HG03457 (cell line): ENCODE results near the gene ADAM23.

Experiments
- ATAC-seq: cut with Tn5 transposase; IDR thresholded peaks from one replicate; pipeline ENCODE4 v1.9.1; 2021; ENCODE audit warnings: moderate number of reproducible peaks; ENCODE audit not compliant: unreplicated experiment

Gene ADAM23

DNA sequence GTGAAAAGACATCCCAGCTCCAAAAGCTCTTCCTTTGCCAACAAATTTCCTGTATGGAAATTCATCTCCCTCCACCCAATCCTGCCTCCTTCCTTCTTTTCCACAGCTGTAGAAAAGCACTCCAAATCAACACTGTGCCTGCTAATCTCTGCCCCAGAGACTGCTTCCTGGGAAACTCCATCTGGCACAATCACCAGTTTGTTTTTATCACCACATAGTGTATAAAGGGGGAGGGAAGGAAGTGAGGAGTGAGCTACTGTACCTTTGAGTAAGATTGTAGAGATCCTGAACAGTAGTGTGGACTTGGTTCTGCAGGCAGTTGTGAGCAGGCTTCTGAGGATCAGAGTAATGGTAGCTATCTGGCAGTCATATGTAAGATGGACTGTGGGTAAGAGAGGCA, 184.3 kb downstream of the ADAM23 start:
- ATAC-seq = no peak

DNA sequence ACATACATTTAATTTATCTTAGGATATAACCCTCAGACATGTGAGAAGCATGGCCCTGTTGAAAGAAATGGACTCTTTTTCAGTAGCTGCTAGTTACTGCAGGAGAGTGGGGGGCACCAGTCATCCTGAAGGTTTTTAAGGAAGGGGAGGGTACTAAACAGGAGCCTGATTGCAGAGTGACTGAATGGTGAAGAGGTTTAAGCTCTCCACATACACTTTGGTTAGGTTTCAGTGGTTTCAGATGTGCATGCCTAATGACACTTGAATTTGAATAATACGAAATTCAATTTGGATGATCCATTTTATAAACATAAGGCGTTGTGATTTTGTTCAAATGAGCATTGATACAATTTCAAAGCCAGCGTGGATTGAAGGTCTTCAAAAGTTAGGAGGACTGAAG, 188.0 kb downstream of the ADAM23 start:
- ATAC-seq = no peak

DNA sequence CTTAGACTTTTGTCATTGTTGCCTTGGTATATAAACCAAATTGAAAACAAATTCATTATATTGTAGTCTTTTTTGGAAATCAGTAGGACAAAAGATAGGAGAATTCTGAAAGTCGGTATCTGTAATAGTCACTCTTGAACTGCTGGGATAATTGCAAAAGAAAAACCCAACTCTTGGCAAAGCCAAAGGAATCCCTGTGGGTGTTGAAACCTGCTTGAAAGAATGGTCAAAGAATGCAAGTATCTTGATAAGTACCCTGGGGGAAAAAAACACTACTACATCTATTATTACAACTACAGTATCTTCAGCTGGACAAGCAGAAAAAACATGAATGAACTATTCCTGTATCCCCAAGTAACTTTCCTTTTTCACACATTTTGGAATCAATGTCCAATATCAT, 191.7 kb downstream of the ADAM23 start:
- no peak for ATAC-seq

DNA sequence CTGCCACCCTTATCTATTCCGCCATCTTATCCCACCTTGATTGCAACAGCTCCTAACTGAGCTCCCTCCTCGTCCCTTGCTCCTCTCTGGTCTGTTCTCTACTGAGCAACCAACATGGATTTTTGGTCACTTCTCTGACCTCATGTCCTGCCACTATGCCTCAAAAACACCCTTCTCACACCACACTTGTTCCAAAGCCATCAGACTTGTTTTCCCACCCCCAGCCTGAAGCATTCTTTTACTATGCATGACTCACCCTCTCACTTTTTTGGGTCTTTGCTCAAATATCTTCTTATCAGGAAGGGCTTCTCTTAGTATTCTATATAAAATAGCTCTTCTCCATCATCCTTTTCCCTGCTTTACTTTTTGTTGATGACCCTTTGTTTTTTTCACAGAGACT, 196.3 kb downstream of the ADAM23 start:
- no peak for ATAC-seq

DNA sequence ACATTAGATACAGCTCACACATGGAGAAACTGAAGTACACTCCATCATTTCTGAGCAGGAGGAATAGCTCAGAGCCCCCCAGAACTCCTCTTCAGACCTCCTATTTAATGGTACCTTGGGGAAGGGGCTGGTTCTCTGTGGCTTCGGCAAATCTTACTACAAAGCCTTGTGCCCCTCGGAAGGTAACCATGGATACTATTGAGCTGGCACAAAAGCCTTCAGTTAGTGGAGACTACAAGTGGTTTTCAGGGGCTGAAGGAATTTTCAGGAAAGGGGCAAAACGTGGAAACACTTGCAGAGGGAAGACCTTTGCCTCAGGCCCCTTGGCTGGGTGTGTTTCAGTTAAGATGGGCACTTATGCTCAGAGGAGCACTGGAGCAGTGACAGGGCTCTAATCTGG, 197.9 kb downstream of the ADAM23 start:
- no peak for ATAC-seq

DNA sequence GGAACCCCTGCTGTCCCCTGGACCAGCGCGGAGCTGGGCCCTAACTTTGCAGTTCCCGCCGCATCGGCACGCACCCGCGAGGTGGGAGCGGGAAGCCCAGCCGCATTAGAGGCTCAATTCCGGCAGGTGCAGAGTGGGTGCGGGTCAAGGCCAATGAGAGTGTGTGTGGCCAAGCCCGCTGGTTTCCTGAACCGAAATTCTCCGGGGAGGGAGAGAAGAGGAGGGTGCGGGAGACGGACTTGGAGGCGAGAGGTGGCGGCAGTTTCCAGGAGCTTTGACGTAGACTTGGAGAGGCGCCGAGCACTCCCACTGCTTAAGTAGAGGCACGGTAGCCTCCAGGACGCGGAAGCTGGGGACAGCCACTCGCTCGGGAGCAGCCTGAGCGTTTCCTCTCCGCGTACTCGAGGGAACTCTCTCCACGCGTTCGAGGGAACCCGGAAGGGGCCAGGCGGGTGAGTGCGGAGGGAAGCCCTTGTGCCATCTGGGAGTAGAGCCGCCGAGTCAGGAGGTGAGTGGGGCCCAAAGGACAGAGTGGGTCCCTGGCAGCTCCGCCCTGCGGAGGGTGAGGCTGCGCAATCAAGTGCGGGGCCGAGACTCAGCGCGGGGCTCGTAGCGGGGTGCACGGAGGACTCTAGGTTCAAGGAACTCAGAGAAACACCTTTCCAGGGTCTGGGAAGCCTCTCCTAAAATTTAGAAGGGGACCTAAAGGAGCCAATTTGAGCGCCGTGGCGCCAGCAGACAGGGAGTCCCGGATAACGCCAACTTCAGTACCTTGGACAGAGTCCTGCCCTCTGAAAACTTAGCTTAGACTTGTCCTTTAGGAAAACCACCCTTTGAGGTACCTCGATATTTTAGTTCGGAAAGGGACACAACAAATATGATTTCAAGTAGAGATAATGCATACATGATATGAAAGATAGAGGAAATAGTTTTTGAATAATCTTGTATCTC, 199.0 kb downstream of the ADAM23 start, which contains the start of gene FAM237A:
TSS of gene FAM237A (plus strand) at position 413 of the 951 bp plus-strand sequence. CDS start 1,750 bp downstream, outside the sequence.
- no peak for ATAC-seq

DNA sequence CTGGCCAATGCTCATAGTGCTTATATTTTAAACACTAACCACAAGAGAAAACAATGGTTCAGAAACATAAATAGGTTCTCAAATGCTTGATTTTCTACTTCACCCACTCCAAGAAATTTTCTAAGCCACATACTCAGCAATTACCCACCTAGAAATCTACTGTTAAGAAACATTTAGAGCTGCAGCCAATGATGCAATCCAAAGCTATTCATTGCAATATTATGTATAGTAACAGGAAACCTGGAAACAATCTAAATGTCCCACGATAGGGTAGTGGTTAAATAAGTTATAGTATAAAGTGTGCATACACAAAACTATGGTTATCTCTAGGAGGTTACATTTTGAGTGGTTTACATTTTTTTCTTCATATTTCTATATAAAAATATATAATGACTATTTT, 204.7 kb downstream of the ADAM23 start:
- no peak for ATAC-seq

DNA sequence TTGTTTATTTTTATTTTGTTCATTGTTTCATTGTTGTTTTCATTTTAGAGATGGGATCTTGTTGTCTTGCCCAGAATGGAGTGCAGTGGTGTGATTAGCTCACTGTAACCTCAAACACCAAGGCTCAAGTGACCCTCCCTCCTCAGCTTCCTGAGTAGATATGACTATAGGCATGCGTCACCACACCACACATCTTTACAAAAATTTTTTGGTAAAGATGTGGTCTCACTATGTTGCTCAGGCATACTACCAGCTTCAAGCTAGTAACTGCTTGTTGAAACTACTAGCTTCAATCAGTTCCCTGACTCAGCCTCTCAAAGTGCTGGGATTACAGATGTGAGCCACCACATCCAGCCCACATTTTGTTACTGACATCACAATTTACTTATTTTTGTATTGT, 213.8 kb downstream of the ADAM23 start:
- no peak for ATAC-seq

DNA sequence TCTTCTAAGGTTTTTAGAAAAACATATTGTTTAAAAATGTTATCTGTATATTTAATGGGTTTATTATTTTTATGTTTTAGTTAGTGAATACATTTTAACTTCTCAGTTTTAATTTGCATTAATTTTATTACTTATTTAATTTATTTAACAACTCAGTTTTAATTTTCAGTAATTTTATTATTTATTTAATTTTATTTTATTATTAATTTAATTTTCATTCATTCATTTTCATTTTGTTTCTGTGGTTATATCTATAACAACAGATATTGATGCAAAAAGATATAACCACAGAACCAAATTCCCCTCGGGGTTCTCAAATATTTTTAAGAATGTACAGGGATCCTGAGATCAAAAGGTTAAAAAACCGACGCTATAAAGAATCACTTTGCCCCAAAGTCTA, 221.9 kb downstream of the ADAM23 start:
- ATAC-seq = no peak
